Measurements from ENCODE around the gene RNF167. TPM values are rescaled to one million over a fixed set of nuclear protein-coding genes. Genes with fewer than 3 reads are reported as not detected.

Gene RNF167
- total and polyA plus RNA-seq, 4 donors, result 15.9 to 72.6 (median 24.4) TPM

GRCh38 chr17:4899341-4900230, 40.5 kb upstream of the RNF167 start, which contains the start of gene C17orf107:
TSS of gene C17orf107 (plus strand) at chr17:4899536. CDS start at chr17:4899763, 227 bp downstream.
- no peak for TF ChIP-seq RAD21 (IDR thresholded peaks at IDR 0.05)
- peak; percentile 68 to 82 for TF ChIP-seq EGR1 (IDR thresholded peaks at IDR 0.05; ENCODE audit: low read depth in 2 of 2)
- Histone ChIP-seq H3K27ac (ENCODE audit: low read depth in 1 of 2, low read length in 2 of 2) (peak within 1 kb of the TSS; percentile 67 to 76), H3K4me3 (ENCODE audit: low read depth in 1 of 3, low read length in 3 of 3) (peak within 1 kb of the TSS; percentile 58 to 86 (median 61)), H3K9ac (ENCODE audit: low read depth in 1 of 2, low read length in 2 of 2) (peak within 1 kb of the TSS; percentile 55 to 57), H3K4me1 (ENCODE audit: control insufficient read depth in 4 of 4, insufficient read depth in 4 of 4, low read length in 3 of 4) (peaks cover 6 to 48% (median 28%) of the 10 kb centered on the region in 4 donors), H3K36me3 (ENCODE audit: control insufficient read depth in 4 of 4, insufficient read depth in 3 of 4, low read depth in 1 of 4, low read length in 3 of 4) (peaks cover 0 to 20% (median 8%) of the 10 kb centered on the region in 4 donors), H3K27me3 (ENCODE audit: control insufficient read depth in 4 of 4, insufficient read depth in 4 of 4, low read length in 3 of 4) (no peaks in the 10 kb centered on the region), H3K9me3 (ENCODE audit: control insufficient read depth in 4 of 4, low read length in 3 of 4) (no peaks in the 10 kb centered on the region)
- WGBS, result 14% methylated on average over 60 of the region's 60 CpGs
- DNase-seq (ENCODE audit: low spot score), result peak; percentile 85

GRCh38 chr17:4900231-4901107, 39.6 kb upstream of the RNF167 start:
- TF ChIP-seq GABPA (IDR thresholded peaks at IDR 0.05 in 1 of 2, conservative IDR thresholded peaks at IDR 0.05 in 1 of 2) (peak in 1 of 2 donors; percentile 44), TAF1 (conservative IDR thresholded peaks at IDR 0.05) (no peak)
- Histone ChIP-seq H3K27ac (ENCODE audit: low read depth in 1 of 2, low read length in 2 of 2) (peak overlapping the region in 1 of 2 donors; percentile 25), H3K4me1 (ENCODE audit: control insufficient read depth in 4 of 4, insufficient read depth in 4 of 4, low read length in 3 of 4) (peaks cover 6 to 42% (median 25%) of the 10 kb centered on the region in 4 donors), H3K9me3 (ENCODE audit: control insufficient read depth in 4 of 4, low read length in 3 of 4) (no peaks in the 10 kb centered on the region), H3K27me3 (ENCODE audit: control insufficient read depth in 4 of 4, insufficient read depth in 4 of 4, low read length in 3 of 4) (no peaks in the 10 kb centered on the region), H3K4me3 (ENCODE audit: low read depth in 1 of 3, low read length in 3 of 3) (peak overlapping the region in 1 of 3 donors; percentile 61), H3K36me3 (ENCODE audit: control insufficient read depth in 4 of 4, insufficient read depth in 3 of 4, low read depth in 1 of 4, low read length in 3 of 4) (peaks cover 0 to 14% (median 6%) of the 10 kb centered on the region in 4 donors), H3K9ac (ENCODE audit: low read depth in 1 of 2, low read length in 2 of 2) (peak overlapping the region in 1 of 2 donors; percentile 57)
- WGBS, result 48% methylated on average over 65 of the region's 65 CpGs
- DNase-seq (ENCODE audit: low spot score), result no peak

- no peak overlapping the region for H3K4me3 ChIP-seq (ENCODE audit: low read depth in 1 of 3, low read length in 3 of 3)
- peak overlapping the region; percentile 25 to 34 for H3K27ac ChIP-seq (ENCODE audit: low read depth in 1 of 2, low read length in 2 of 2)
- no peak for DNase-seq (ENCODE audit: low spot score)
- peak overlapping the region in 1 of 2 donors; percentile 51 for H3K9ac ChIP-seq (ENCODE audit: low read depth in 1 of 2, low read length in 2 of 2)
- TF ChIP-seq HNF4A (conservative IDR thresholded peaks at IDR 0.05) (no peak), NR2F2 (IDR thresholded peaks at IDR 0.05) (peak; percentile 19)
- peaks cover 6 to 42% (median 25%) of the 10 kb centered on the region in 4 donors for H3K4me1 ChIP-seq (ENCODE audit: control insufficient read depth in 4 of 4, insufficient read depth in 4 of 4, low read length in 3 of 4)
- no peaks in the 10 kb centered on the region for H3K27me3 ChIP-seq (ENCODE audit: control insufficient read depth in 4 of 4, insufficient read depth in 4 of 4, low read length in 3 of 4)
- H3K36me3 ChIP-seq (ENCODE audit: control insufficient read depth in 4 of 4, insufficient read depth in 3 of 4, low read depth in 1 of 4, low read length in 3 of 4), result peaks cover 0 to 7% (median 2%) of the 10 kb centered on the region in 4 donors
- 66% methylated on average over 37 of the region's 37 CpGs for WGBS
- H3K9me3 ChIP-seq (ENCODE audit: control insufficient read depth in 4 of 4, low read length in 3 of 4), result no peaks in the 10 kb centered on the region
Measured at GRCh38 chr17:4901108-4901647, 38.9 kb upstream of the RNF167 start.

- Histone ChIP-seq H3K36me3 (ENCODE audit: control insufficient read depth in 4 of 4, insufficient read depth in 3 of 4, low read depth in 1 of 4, low read length in 3 of 4) (peaks cover 0 to 1% (median 0%) of the 10 kb centered on the region in 4 donors), H3K27me3 (ENCODE audit: control insufficient read depth in 4 of 4, insufficient read depth in 4 of 4, low read length in 3 of 4) (no peaks in the 10 kb centered on the region), H3K4me3 (ENCODE audit: low read depth in 1 of 3, low read length in 3 of 3) (no peak overlapping the region), H3K9me3 (ENCODE audit: control insufficient read depth in 4 of 4, low read length in 3 of 4) (no peaks in the 10 kb centered on the region), H3K27ac (ENCODE audit: low read depth in 1 of 2, low read length in 2 of 2) (peak overlapping the region; percentile 36 to 45), H3K4me1 (ENCODE audit: control insufficient read depth in 4 of 4, insufficient read depth in 4 of 4, low read length in 3 of 4) (peaks cover 6 to 39% (median 24%) of the 10 kb centered on the region in 4 donors), H3K9ac (ENCODE audit: low read depth in 1 of 2, low read length in 2 of 2) (no peak overlapping the region)
- TF ChIP-seq SP1 (IDR thresholded peaks at IDR 0.05), result peak; percentile 41
- TF ChIP-seq, protein P1, sequence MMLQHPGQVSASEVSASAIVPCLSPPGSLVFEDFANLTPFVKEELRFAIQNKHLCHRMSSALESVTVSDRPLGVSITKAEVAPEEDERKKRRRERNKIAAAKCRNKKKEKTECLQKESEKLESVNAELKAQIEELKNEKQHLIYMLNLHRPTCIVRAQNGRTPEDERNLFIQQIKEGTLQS (IDR thresholded peaks at IDR 0.05), result no peak
- no peak for TF ChIP-seq GABPA (IDR thresholded peaks at IDR 0.05 in 1 of 2, conservative IDR thresholded peaks at IDR 0.05 in 1 of 2)
- TF ChIP-seq EGR1 (IDR thresholded peaks at IDR 0.05; ENCODE audit: low read depth in 2 of 2), result no peak
- WGBS, result 50% methylated on average over 48 of the region's 48 CpGs
- no peak for DNase-seq (ENCODE audit: low spot score)
Measured at GRCh38 chr17:4901648-4902344, 38.3 kb upstream of the RNF167 start.

Measured in liver (tissue), 9 donors.